GM19193 (cell line): ENCODE data around the gene SF3A2.
A peak's percentile ranks its signal among the peaks of the same experiment; 100 is the strongest.

Experiments used
- POLR2A ChIP-seq: IDR thresholded peaks from 4 replicates; pipeline ENCODE4 v1.6.1; 2011; ENCODE audit not compliant: insufficient read depth, insufficient read length; ENCODE audit errors: extremely low read depth

Gene SF3A2

GRCh38 chr19:2260341-2260805 is 23.7 kb downstream of the SF3A2 start:
- TF ChIP-seq POLR2A: no peak

DNA sequence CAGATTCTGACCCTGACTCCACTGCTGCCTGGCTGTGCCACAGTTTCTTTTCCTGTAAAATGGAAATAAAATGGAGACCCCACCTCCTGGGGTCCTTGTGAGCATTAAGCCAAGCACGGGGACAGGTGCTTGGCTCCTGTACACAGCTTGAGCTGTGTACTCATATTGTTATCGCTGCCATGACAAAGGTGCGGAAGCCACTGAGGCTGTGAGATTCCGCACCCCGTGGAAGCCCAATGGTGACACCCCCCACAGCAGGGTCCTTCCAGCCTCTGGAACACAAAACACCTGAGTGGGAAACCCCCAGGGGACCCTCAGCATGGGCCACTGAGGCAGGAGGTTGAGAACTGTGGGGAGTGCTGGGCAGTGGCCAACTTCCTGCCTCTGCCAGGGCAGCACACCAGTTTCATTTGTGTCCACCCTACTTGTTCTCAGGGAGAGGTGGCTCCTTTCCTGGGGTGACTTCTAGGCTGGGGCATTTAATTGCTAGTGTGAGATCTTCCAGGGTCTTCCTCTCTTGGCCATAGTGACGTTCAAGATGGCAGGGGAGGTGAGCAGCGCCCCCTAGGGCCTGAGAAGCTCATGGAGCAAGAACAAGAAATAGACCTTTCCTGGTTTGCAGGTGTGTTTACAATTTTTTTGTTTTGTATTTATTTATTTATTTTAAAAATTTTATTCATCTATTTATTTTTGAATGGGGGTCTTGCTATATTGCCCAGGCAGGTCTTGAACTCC is 25.0 kb downstream of the SF3A2 start:
- TF ChIP-seq POLR2A: no peak

DNA sequence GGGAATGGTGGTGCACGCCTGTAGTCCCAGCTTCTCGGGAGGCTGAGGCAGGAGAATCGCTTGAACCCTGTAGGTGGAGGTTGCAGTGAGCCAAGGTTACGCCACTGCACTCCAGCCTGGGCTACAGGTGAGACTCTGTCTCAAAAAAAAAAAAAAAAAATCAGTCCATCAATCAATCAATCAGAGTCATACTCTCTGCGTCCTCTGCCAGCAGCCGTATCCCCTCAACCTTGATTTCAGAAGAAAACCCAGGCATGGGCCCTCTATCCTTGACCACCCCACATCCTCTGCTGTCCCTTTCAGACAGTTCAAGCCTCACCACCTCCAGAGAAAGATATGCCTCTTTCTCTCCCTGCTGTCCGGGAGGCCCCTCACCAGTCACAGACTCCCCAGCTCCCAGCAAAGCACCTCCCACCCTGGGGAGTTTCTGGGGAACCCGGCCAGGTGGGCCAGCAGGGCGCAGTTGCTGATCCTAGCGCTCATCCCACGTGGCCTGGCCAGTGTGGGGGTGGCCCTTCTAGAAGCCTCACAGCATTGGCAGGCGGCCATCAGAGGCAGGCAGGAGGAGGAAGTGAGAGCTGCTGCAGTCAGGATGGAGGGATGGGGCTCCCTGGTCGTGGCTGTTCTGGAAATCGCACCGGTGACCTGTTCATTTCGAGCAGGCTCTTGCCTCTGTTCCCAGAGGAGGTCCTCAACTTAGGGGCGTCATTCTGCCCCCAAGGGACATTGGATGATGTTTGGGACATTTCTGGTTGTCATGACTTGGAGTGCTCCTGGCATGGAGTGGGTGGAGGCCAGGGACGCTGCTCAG is 29.8 kb downstream of the SF3A2 start:
- TF ChIP-seq POLR2A: no peak

DNA sequence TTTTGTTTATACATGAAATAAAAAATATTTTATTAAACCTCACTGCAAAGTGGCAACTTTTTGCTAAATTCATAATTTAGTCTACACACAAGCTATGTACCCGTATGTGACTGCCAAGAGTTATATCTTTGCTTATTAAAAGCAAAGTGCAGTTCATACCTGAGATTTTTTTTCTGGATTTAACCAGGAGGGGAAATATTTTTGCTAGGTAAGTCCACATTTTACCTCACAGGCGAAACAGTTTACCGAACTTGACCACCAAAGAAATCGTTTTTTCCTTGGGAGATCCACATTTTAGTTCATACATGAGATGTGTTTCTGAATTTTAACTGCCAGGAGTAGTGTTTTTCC is 31.8 kb downstream of the SF3A2 start:
- no peak for TF ChIP-seq POLR2A

GRCh38 chr19:2268861-2269243 is 32.2 kb downstream of the SF3A2 start:
- TF ChIP-seq POLR2A: no peak

DNA sequence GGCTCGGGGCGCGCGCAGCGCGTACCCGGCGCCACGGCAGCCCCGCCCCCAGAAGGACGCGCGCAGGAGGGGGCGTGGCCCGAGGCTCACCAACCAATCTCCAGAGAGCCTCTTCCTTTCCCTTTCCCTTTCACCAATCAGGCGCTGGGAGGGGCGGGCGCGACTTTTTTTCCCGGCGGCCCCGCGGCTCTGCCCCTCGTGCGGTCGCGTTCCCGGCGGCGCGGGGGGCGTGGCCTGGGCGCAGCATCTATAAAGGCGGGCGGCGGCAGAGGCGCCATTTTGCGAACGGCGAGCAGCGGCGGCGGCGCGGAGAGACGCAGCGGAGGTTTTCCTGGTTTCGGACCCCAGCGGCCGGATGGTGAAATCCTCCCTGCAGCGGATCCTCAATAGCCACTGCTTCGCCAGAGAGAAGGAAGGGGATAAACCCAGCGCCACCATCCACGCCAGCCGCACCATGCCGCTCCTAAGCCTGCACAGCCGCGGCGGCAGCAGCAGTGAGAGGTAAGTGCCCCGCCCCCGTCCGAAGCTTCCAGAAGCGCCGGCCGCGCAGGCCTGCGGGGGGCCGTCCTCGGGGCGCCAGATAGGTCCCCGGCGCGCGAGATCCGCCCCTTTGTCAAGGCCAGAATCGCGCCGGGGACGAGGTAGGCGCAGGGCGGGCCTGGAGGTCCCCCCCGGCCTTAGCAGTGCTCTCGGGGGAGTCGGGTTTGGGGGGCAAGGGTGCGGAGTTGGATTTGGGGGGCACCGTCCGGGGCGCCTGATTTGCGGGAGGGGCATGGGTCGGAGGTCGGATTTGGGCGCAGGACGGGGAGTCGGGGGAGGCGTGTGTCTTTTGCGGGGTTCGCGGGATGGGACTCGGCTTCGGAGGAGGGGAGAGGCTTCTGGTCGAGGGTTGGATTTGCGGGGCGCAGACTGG is 32.9 kb downstream of the SF3A2 start:
- peak; percentile 99 for TF ChIP-seq POLR2A

DNA sequence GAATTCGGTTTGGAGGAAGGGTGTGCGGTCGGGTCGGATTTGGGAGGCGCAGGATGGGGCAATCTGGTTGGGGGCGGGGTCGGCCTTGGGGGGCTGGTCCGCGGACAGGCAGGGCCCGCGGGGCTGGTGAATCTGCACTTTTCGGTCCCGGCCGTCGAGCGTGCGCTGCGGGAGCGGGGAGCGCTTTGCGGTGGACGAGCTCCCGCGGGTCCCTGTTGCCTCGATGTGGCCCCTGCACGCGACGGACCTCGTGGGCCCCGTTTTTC is 33.5 kb downstream of the SF3A2 start:
- TF ChIP-seq POLR2A: no peak

- TF ChIP-seq POLR2A: peak; percentile 30
Observed at GRCh38 chr19:2270423-2271233, 34.0 kb downstream of the SF3A2 start.

GRCh38 chr19:2271234-2272103 is 34.8 kb downstream of the SF3A2 start:
- TF ChIP-seq POLR2A: no peak

DNA sequence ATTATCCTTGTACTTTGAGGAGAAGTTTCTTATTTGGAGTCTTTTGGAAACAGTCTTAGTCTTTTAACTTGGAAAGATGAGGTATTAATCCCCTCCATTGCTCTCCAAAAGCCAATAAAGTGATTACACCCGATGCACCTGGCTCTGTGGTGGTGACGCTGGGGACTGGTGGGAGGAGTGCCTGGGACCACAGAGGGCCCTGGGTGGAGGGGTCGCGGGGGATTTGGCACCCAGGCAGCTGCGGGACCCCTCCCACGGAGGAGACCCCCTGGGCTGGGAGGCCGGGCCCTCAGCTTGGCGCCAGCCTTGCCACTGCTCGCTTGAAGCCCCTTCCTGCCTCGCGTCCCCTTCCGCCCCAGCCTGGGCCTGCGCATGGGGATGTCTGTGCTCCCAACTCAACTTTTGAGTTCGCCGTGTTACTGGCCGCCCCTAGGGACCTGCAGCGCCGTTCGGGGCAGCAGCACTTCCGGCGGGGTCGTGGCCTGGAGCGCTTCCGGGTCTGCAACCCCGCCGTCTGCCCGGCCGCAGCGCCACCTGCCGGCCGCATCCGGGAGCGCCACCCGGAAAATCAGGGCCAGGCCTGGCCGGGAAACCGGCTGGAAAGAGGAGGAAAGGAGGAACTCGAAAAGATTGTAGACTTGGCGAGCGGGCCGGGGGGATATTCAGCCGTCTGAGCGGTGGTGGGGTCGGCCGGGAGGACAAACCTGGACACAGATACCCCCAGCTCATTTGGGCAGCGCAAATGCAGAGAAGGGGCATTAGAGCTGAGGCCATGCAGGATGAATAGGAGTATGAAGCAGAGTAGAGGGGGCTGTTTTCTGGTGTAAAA is 36.9 kb downstream of the SF3A2 start:
- peak; percentile 40 for TF ChIP-seq POLR2A

- TF ChIP-seq POLR2A: no peak
Observed at GRCh38 chr19:2274185-2274711, 37.6 kb downstream of the SF3A2 start.

GRCh38 chr19:2274931-2275535 is 38.4 kb downstream of the SF3A2 start:
- TF ChIP-seq POLR2A: no peak
